Liver (tissue), 9 donors: ENCODE data around the gene NCK1. TPM values are rescaled to one million over a fixed set of nuclear protein-coding genes. Genes with fewer than 3 reads are reported as not detected.

ENCODE experiments used
- DNase-seq: peaks from one replicate; pipeline ENCODE4 v3.0.0-alpha.2; 2017; ENCODE audit warnings: low spot score
- H3K27ac ChIP-seq, 2 donors: one replicate each; pipeline ENCODE4 v1.7.0; 2013; ENCODE audit warnings: inconsistent platforms in 2 of 2, low read length in 2 of 2, control low read depth in 1 of 2, low read depth in 1 of 2, mild to moderate bottlenecking in 1 of 2
- H3K27me3 ChIP-seq, 4 donors: one replicate each; pipeline versions ENCODE4 v1.6.1 to v1.7.0; 2013; ENCODE audit warnings: low read length in 3 of 4, inconsistent platforms in 1 of 4, mild to moderate bottlenecking in 1 of 4, moderate library complexity in 1 of 4; ENCODE audit not compliant: control insufficient read depth in 4 of 4, insufficient read depth in 4 of 4
- H3K36me3 ChIP-seq, 4 donors: one replicate each; pipeline versions ENCODE4 v1.6.1 to v1.7.0; 2013; ENCODE audit warnings: low read length in 3 of 4, mild to moderate bottlenecking in 3 of 4, low read depth in 1 of 4, moderate library complexity in 1 of 4; ENCODE audit not compliant: control insufficient read depth in 4 of 4, insufficient read depth in 3 of 4
- H3K4me1 ChIP-seq, 4 donors: one replicate each; pipeline versions ENCODE4 v1.6.1 to v1.7.0; 2013; ENCODE audit warnings: low read length in 3 of 4, mild to moderate bottlenecking in 3 of 4, moderate library complexity in 1 of 4; ENCODE audit not compliant: control insufficient read depth in 4 of 4, insufficient read depth in 4 of 4
- H3K4me3 ChIP-seq, 3 donors: one replicate each; pipeline versions ENCODE4 v1.6.1 to v1.7.0; 2013; ENCODE audit warnings: low read length in 3 of 3, control low read depth in 1 of 3, low read depth in 1 of 3, mild to moderate bottlenecking in 1 of 3
- H3K9ac ChIP-seq, 2 donors: one replicate each; pipeline ENCODE4 v1.7.0; 2013; ENCODE audit warnings: low read length in 2 of 2, mild to moderate bottlenecking in 2 of 2, moderate library complexity in 2 of 2, control low read depth in 1 of 2, low read depth in 1 of 2
- H3K9me3 ChIP-seq, 4 donors: one replicate each; pipeline versions ENCODE4 v1.6.1 to v1.7.0; 2013; ENCODE audit warnings: low read length in 3 of 4; ENCODE audit not compliant: control insufficient read depth in 4 of 4
- EGR1 ChIP-seq, 2 donors: IDR thresholded peaks; 2 replicates each; pipeline ENCODE4 v1.6.1; 2016 to 2018; ENCODE audit warnings: antibody characterized with exemption in 2 of 2, low read depth in 2 of 2
- FOXA1 ChIP-seq: IDR thresholded peaks from 2 replicates; pipeline ENCODE4 v1.6.1; 2016; ENCODE audit warnings: antibody characterized with exemption
- FOXA2 ChIP-seq: IDR thresholded peaks from 2 replicates; pipeline ENCODE4 v1.6.1; 2016; ENCODE audit warnings: antibody characterized with exemption
- GABPA ChIP-seq, 2 donors: IDR thresholded peaks in 1 of 2; conservative IDR thresholded peaks in 1 of 2; 2 replicates each; pipeline ENCODE4 v1.6.1; 2016; ENCODE audit warnings: antibody characterized with exemption in 2 of 2, mild to moderate bottlenecking in 1 of 2, moderate library complexity in 1 of 2
- HNF4A ChIP-seq, 2 donors: conservative IDR thresholded peaks; 2 replicates each; pipeline ENCODE4 v1.6.1; 2016; ENCODE audit warnings: antibody characterized with exemption in 2 of 2, mild to moderate bottlenecking in 2 of 2
- HNF4G ChIP-seq: IDR thresholded peaks from 2 replicates; pipeline ENCODE4 v1.6.1; 2016; ENCODE audit warnings: antibody characterized with exemption
- JUND ChIP-seq, 2 donors: IDR thresholded peaks; 2 replicates each; pipeline ENCODE4 v1.6.1; 2016; ENCODE audit warnings: antibody characterized with exemption in 2 of 2
- NR2F2 ChIP-seq: IDR thresholded peaks from 2 replicates; pipeline ENCODE4 v1.6.1; 2016; ENCODE audit warnings: antibody characterized with exemption
- RAD21 ChIP-seq, 2 donors: IDR thresholded peaks; 2 replicates each; pipeline ENCODE4 v1.6.1; 2016; ENCODE audit warnings: antibody characterized with exemption in 2 of 2, mild to moderate bottlenecking in 2 of 2
- RXRA ChIP-seq, 2 donors: IDR thresholded peaks; 2 replicates each; pipeline ENCODE4 v1.6.1; 2017 to 2018; ENCODE audit warnings: antibody characterized with exemption in 2 of 2, mild to moderate bottlenecking in 1 of 2
- SP1 ChIP-seq: IDR thresholded peaks from 2 replicates; pipeline ENCODE4 v1.6.1; 2018; ENCODE audit warnings: antibody characterized with exemption, mild to moderate bottlenecking
- TAF1 ChIP-seq: conservative IDR thresholded peaks from 2 replicates; pipeline ENCODE4 v1.6.1; 2016; ENCODE audit warnings: antibody characterized with exemption, mild to moderate bottlenecking
- YY1 ChIP-seq: IDR thresholded peaks from 2 replicates; pipeline ENCODE4 v1.6.1; 2016; ENCODE audit warnings: antibody characterized with exemption, mild to moderate bottlenecking
- WGBS: extraction: QIAGEN DNeasy Blood & Tissue Kit; methylation state at CpG from one replicate; pipeline ENCODE4 v1.1.7; 2013; 5-methylcytosine and 5-hydroxymethylcytosine counted together
- polyA plus RNA-seq, 2 donors: library from polyadenylated mRNA; stranded (reverse) in 1 of 2; unstranded in 1 of 2; fragments of 200-250 nt in 1 of 2; fragments of >200 nt in 1 of 2; fragmentation: Nextera tagmentation in 1 of 2; extraction: Ambion mirVana in 1 of 2; gene quantifications; one replicate each; pipeline versions ENCODE4 v1.2.1 to v1.2.3, GENCODE V29; 2013 to 2015
- total RNA-seq, 2 donors: library from RNA; depleted of rRNA; stranded (reverse); fragments of >200 nt; gene quantifications; one replicate each; pipeline ENCODE4 v1.2.3, GENCODE V29; 2014
- TF ChIP-seq, protein P1 (sequence below): IDR thresholded peaks from 2 replicates; pipeline ENCODE4 v1.6.1; 2016; ENCODE audit warnings: antibody characterized with exemption
- TF ChIP-seq, protein P2 (sequence below): fragments of 150-350 bp; IDR thresholded peaks from 2 replicates; pipeline ENCODE4 v1.5.1; 2017; ENCODE audit warnings: improper control_type of control experiment, low read depth, low read length; ENCODE audit not compliant: missing input control
- TF ChIP-seq, protein P3 (sequence below): IDR thresholded peaks from 2 replicates; pipeline ENCODE4 v1.6.1; 2016; ENCODE audit warnings: antibody characterized with exemption
- TF ChIP-seq, protein P4 (sequence below): IDR thresholded peaks from 2 replicates; pipeline ENCODE4 v1.6.1; 2016; ENCODE audit warnings: antibody characterized with exemption, mild to moderate bottlenecking
- TF ChIP-seq, protein P5 (sequence below): IDR thresholded peaks from 2 replicates; pipeline ENCODE4 v1.6.1; 2016; ENCODE audit warnings: antibody characterized with exemption
- donor health status: healthy.
- donor health status: healthy.
- donor health status: healthy.
- donor health status: healthy.
- donor health status: healthy.

Gene NCK1
- total and polyA plus RNA-seq, 4 donors, result 13.7 to 35.8 (median 19.4) TPM

DNA sequence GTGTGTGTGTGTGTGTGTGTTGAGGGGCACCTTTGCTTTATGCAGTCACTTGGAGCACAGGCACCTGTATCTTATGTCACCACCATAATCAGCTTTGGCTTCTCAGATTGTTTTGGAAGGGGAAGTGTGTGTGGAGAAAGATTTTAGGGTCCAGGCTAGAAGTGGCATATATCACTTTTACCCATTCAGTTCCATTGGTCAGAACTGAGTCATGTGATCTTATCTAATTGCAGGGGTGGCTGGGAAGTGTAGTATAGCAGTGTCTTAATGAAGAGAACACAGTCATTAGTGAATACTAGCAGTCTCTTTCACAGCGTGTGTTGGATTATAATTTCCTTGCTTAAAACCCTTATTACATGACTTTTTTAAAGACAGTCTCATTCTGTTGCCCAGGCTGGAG, 20.6 kb downstream of the NCK1 start (continued):
- TF ChIP-seq RXRA (IDR thresholded peaks at IDR 0.05) (no peak), HNF4A (conservative IDR thresholded peaks at IDR 0.05) (no peak), FOXA1 (no peak), HNF4G (no peak), SP1 (no peak), JUND (IDR thresholded peaks at IDR 0.05) (no peak)
- TF ChIP-seq, protein P1, sequence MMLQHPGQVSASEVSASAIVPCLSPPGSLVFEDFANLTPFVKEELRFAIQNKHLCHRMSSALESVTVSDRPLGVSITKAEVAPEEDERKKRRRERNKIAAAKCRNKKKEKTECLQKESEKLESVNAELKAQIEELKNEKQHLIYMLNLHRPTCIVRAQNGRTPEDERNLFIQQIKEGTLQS, result no peak

DNA sequence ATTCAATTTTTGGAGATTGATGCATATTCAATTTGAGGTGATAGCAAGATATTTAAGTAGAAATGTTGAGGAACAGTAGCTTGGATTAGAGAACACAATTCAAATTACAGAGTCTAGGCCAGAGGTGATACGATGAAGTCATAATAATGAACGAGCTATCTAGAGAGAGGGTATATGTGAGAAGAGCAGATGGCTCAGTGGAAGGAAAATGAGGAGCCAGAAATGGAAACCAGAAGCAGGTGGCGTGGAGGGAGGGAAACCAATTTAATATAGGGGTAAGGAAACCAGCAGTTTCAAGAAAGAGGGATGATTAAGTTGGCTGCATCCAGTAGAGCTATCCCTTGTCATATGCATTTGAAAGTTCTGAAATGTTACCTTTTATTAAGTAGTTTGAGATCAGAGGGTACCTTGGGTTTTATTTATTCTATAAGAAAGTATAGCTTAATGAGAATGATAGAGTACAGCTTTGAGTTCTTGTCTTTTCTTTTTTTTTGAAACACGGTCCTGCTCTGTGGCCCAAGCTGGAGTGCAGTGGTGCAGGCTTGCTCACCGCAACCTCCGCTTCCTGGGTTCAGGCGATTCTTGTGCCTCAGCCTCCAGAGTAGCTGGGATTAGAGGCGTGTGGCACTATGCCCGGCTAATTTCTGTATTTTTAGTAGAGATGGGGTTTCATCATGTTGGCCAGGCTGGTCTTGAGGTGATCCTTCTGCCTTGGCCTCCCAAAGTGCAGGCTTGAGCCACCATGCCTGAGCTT, 22.1 kb downstream of the NCK1 start:
- Histone ChIP-seq H3K9me3 (no peaks in the 10 kb centered on the region), H3K27ac (no peak overlapping the region), H3K4me1 (peaks cover 0 to 4% (median 0%) of the 10 kb centered on the region in 4 donors), H3K36me3 (no peaks in the 10 kb centered on the region), H3K9ac (no peak overlapping the region), H3K27me3 (no peaks in the 10 kb centered on the region), H3K4me3 (no peak overlapping the region)
- DNase-seq, result no peak
- WGBS, result 94% methylated on average over 9 of the region's 9 CpGs
- TF ChIP-seq, protein P2, sequence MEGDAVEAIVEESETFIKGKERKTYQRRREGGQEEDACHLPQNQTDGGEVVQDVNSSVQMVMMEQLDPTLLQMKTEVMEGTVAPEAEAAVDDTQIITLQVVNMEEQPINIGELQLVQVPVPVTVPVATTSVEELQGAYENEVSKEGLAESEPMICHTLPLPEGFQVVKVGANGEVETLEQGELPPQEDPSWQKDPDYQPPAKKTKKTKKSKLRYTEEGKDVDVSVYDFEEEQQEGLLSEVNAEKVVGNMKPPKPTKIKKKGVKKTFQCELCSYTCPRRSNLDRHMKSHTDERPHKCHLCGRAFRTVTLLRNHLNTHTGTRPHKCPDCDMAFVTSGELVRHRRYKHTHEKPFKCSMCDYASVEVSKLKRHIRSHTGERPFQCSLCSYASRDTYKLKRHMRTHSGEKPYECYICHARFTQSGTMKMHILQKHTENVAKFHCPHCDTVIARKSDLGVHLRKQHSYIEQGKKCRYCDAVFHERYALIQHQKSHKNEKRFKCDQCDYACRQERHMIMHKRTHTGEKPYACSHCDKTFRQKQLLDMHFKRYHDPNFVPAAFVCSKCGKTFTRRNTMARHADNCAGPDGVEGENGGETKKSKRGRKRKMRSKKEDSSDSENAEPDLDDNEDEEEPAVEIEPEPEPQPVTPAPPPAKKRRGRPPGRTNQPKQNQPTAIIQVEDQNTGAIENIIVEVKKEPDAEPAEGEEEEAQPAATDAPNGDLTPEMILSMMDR, result no peak
- no peak for TF ChIP-seq EGR1 (IDR thresholded peaks at IDR 0.05; ENCODE audit: low read depth in 2 of 2)
- TF ChIP-seq, protein P3, sequence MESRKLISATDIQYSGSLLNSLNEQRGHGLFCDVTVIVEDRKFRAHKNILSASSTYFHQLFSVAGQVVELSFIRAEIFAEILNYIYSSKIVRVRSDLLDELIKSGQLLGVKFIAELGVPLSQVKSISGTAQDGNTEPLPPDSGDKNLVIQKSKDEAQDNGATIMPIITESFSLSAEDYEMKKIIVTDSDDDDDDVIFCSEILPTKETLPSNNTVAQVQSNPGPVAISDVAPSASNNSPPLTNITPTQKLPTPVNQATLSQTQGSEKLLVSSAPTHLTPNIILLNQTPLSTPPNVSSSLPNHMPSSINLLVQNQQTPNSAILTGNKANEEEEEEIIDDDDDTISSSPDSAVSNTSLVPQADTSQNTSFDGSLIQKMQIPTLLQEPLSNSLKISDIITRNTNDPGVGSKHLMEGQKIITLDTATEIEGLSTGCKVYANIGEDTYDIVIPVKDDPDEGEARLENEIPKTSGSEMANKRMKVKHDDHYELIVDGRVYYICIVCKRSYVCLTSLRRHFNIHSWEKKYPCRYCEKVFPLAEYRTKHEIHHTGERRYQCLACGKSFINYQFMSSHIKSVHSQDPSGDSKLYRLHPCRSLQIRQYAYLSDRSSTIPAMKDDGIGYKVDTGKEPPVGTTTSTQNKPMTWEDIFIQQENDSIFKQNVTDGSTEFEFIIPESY, result no peak

DNA sequence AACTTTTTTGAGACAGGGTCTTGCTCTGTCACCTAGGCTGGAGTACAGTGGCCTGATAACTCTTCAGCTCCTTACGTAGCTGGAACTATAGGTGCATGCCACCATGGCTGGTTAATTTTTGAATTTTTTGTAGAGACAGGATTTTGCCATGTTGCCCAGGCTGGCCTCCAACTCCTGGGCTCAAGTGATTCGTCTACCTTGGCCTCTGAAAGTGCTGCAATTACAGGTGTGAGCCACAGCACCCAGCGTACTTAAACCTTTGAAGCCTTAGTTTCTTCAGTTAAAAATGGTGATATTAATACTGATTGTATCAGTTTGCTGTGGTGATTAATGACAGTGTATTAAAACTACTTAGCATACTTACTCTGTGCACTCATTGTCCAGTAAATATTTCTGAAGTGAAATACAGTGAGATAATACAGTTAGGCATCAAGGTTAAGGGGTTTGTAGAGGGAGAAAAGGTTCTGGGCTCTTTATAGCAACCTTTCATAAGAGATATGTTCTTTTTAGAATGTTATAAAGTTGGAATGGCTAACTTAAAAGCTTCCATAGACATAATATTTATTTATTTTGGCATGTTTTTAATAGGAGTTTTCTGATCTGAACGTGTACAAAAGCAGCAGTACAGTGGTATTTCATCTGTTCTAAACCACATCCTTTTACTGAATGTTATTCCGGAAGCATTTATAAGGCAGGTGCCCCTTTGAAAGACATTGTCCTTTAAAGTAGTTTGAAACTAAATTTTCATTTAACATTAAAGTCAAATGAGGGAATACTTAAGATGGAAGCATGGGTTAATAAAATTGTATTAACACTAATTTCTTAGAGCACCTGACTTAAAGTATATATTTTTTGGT, 23.6 kb downstream of the NCK1 start:
- no peak for TF ChIP-seq EGR1 (IDR thresholded peaks at IDR 0.05; ENCODE audit: low read depth in 2 of 2)
- TF ChIP-seq, protein P4, sequence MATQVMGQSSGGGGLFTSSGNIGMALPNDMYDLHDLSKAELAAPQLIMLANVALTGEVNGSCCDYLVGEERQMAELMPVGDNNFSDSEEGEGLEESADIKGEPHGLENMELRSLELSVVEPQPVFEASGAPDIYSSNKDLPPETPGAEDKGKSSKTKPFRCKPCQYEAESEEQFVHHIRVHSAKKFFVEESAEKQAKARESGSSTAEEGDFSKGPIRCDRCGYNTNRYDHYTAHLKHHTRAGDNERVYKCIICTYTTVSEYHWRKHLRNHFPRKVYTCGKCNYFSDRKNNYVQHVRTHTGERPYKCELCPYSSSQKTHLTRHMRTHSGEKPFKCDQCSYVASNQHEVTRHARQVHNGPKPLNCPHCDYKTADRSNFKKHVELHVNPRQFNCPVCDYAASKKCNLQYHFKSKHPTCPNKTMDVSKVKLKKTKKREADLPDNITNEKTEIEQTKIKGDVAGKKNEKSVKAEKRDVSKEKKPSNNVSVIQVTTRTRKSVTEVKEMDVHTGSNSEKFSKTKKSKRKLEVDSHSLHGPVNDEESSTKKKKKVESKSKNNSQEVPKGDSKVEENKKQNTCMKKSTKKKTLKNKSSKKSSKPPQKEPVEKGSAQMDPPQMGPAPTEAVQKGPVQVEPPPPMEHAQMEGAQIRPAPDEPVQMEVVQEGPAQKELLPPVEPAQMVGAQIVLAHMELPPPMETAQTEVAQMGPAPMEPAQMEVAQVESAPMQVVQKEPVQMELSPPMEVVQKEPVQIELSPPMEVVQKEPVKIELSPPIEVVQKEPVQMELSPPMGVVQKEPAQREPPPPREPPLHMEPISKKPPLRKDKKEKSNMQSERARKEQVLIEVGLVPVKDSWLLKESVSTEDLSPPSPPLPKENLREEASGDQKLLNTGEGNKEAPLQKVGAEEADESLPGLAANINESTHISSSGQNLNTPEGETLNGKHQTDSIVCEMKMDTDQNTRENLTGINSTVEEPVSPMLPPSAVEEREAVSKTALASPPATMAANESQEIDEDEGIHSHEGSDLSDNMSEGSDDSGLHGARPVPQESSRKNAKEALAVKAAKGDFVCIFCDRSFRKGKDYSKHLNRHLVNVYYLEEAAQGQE, result no peak
- TF ChIP-seq NR2F2, result no peak
- no peak for TF ChIP-seq FOXA1
- TF ChIP-seq RAD21 (IDR thresholded peaks at IDR 0.05), result no peak
- no peak for TF ChIP-seq HNF4G
- no peak for TF ChIP-seq YY1
- TF ChIP-seq GABPA (IDR thresholded peaks at IDR 0.05 in 1 of 2, conservative IDR thresholded peaks at IDR 0.05 in 1 of 2), result no peak
- no peak for TF ChIP-seq FOXA2
- TF ChIP-seq JUND (IDR thresholded peaks at IDR 0.05), result no peak
- TF ChIP-seq TAF1, result no peak
- no peak for TF ChIP-seq HNF4A (conservative IDR thresholded peaks at IDR 0.05)
- TF ChIP-seq, protein P5, sequence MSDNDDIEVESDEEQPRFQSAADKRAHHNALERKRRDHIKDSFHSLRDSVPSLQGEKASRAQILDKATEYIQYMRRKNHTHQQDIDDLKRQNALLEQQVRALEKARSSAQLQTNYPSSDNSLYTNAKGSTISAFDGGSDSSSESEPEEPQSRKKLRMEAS, result no peak
- TF ChIP-seq, protein P2, result no peak
- Histone ChIP-seq H3K4me3 (no peak overlapping the region), H3K9me3 (no peaks in the 10 kb centered on the region), H3K27ac (no peak overlapping the region), H3K4me1 (peaks cover 0 to 4% (median 0%) of the 10 kb centered on the region in 4 donors), H3K27me3 (no peaks in the 10 kb centered on the region), H3K9ac (no peak overlapping the region), H3K36me3 (peaks cover 0 to under 1% (median 0%) of the 10 kb centered on the region in 4 donors)
- 76% methylated on average over 5 of the region's 5 CpGs for WGBS
- DNase-seq, result no peak
